Panc1 (cell line): ENCODE results near the gene CYSTM1. TPM values are rescaled to one million over a fixed set of nuclear protein-coding genes. Genes with fewer than 3 reads are reported as not detected.

Experiments
- ATAC-seq: fragments of 200-7000 bp; cut with Tn5 transposase; 2 replicates; pipeline ENCODE4 v1.9.1; 2020; ENCODE audit warnings: mild to moderate bottlenecking, moderate library complexity
- BruUV-seq: library from RNA; stranded (reverse); fragments of 400-500 nt; replicated peaks from 2 replicates; lab custom pipeline; 2021; lab: Mats Ljungman, UMichigan
- CTCF ChIA-PET: fragments of 300-600 bp; sonication (Branson Sonifier 250); formaldehyde crosslinking; loops from one replicate; lab custom pipeline; 2022; ENCODE audit warnings: antibody characterized with exemption; lab: Charles Lee
- POLR2A ChIA-PET: fragments of 300-600 bp; sonication (Branson Sonifier 250); formaldehyde crosslinking; loops from one replicate; lab custom pipeline; 2022; ENCODE audit warnings: antibody characterized with exemption; lab: Charles Lee
- DNase-seq: peaks from one replicate; pipeline ENCODE4 v3.0.0-alpha.2; 2010; ENCODE audit warnings: low read depth, low spot score
- H3K27ac ChIP-seq: 2 replicates; pipeline ENCODE4 v1.5.1; 2011; ENCODE audit warnings: mild to moderate bottlenecking, low read length, inconsistent platforms
- H3K27me3 ChIP-seq: fragments of 200-500 bp; sonication (Bioruptor generic); 2 replicates; pipeline ENCODE4 v1.6.0; 2014; ENCODE audit warnings: low read length, inconsistent platforms; ENCODE audit not compliant: control insufficient read depth, insufficient read depth
- H3K36me3 ChIP-seq: fragments of 200-500 bp; sonication (Bioruptor generic); 2 replicates; pipeline ENCODE4 v1.5.1; 2014; ENCODE audit warnings: inconsistent platforms, mild to moderate bottlenecking, low read length, moderate library complexity; ENCODE audit not compliant: control insufficient read depth, insufficient read depth
- H3K4me1 ChIP-seq: 2 replicates; pipeline ENCODE4 v1.5.1; 2011; ENCODE audit warnings: inconsistent platforms, mild to moderate bottlenecking, low read length, moderate library complexity; ENCODE audit not compliant: control insufficient read depth, insufficient read depth
- H3K4me3 ChIP-seq, 2 experiments: 2 replicates each; pipeline ENCODE4 v1.5.1; 2011 to 2012; ENCODE audit warnings: low read depth in 2 of 2, low read length in 2 of 2, mild to moderate bottlenecking in 2 of 2, inconsistent platforms in 1 of 2, moderate library complexity in 1 of 2
- H3K9me3 ChIP-seq: fragments of 200-500 bp; sonication (Bioruptor generic); 2 replicates; pipeline ENCODE4 v1.5.1; 2014; ENCODE audit warnings: low read depth, mild to moderate bottlenecking, inconsistent platforms, low read length, moderate library complexity; ENCODE audit not compliant: control insufficient read depth, insufficient read depth
- CTCF ChIP-seq: fragments of 450-650 bp; IDR thresholded peaks from 2 replicates; pipeline ENCODE4 v1.5.1; 2017; ENCODE audit warnings: mild to moderate bottlenecking
- POLR2AphosphoS5 ChIP-seq: IDR thresholded peaks from 2 replicates; pipeline ENCODE4 v1.6.1; 2012; ENCODE audit warnings: mild to moderate bottlenecking, low read depth, low read length, moderate library complexity
- REST ChIP-seq, 2 experiments: IDR thresholded peaks; 2 replicates each; pipeline ENCODE4 v1.6.1; 2011 to 2012; ENCODE audit warnings: low read depth in 2 of 2, control low read depth in 1 of 2, low read length in 1 of 2, mild to moderate bottlenecking in 1 of 2, moderate library complexity in 1 of 2; ENCODE audit not compliant: insufficient read depth in 1 of 2
- SIN3A ChIP-seq: IDR thresholded peaks from 2 replicates; pipeline ENCODE4 v1.6.1; 2012; ENCODE audit warnings: low read depth, mild to moderate bottlenecking, low read length, moderate library complexity, borderline replicate concordance; ENCODE audit not compliant: insufficient read depth
- TCF7L2 ChIP-seq: IDR thresholded peaks from 2 replicates; pipeline ENCODE4 v1.6.1; 2011; ENCODE audit warnings: mild to moderate bottlenecking, low read depth, low read length, inconsistent platforms
- in situ Hi-C: cut with HindIII; loops from 2 replicates; pipeline ENCODE4 v1.10.0; 2016; ENCODE audit warnings: low sequenced_read_pairs, low pct_unique_long_range_greater_than_20kb
- intact Hi-C: fragments of 100-400 bp; cut with micrococcal nuclease; formaldehyde crosslinking; loops from one replicate; pipeline ENCODE4 v1.10.0; 2022; ENCODE audit not compliant: unreplicated experiment
- total RNA-seq: library from RNA; stranded (reverse); gene quantifications from one replicate; pipeline ENCODE4 v1.2.1, GENCODE V29; 2021; ENCODE audit not compliant: unreplicated experiment

The CYSTM1 gene
- total RNA-seq, 1 experiment from 2014 or later: 126 TPM

- no peaks in the 10 kb centered on the region for H3K36me3 ChIP-seq
- CTCF ChIA-PET: no interaction called here
- intact Hi-C loops: no loop called here
- H3K27me3 ChIP-seq: no peaks in the 10 kb centered on the region
- peaks cover 7% of the 10 kb centered on the region for H3K4me1 ChIP-seq
- H3K9me3 ChIP-seq: no peaks in the 10 kb centered on the region
- no peak for DNase-seq
- no peak for TF ChIP-seq REST (IDR thresholded peaks at IDR 0.05; ENCODE audit: insufficient read depth in 1 of 2, low read depth in 2 of 2, low read length in 1 of 2)
- no peak for TF ChIP-seq SIN3A
- no peak for TF ChIP-seq POLR2AphosphoS5
- no peak overlapping the region for H3K27ac ChIP-seq
- in situ Hi-C loops: no loop called here
- no peak for ATAC-seq
- BruUV-seq: no TSS peak
- POLR2A ChIA-PET: no interaction called here
- no peak overlapping the region for H3K4me3 ChIP-seq
Measured at GRCh38 chr5:140284013-140284412, 109.0 kb downstream of the CYSTM1 start.

- ChIA-PET POLR2A (interaction anchor here (1.2 kb wide), 1 partner anchor 109 kb away, joined by 3 read pairs; no protein-coding TSS in a partner anchor), CTCF (interaction anchor here (0.6 to 0.7 kb wide), 2 partner anchors 10 to 44 kb away, joined by 7 to 10 read pairs; no protein-coding TSS in a partner anchor)
- BruUV-seq: no TSS peak
- no peak overlapping the region for H3K27ac ChIP-seq
- no peaks in the 10 kb centered on the region for H3K36me3 ChIP-seq
- intact Hi-C loops: no loop called here
- peaks cover 7% of the 10 kb centered on the region for H3K4me1 ChIP-seq
- DNase-seq: no peak
- H3K9me3 ChIP-seq: no peaks in the 10 kb centered on the region
- no peak for ATAC-seq
- TF ChIP-seq SIN3A: no peak
- no peak for TF ChIP-seq CTCF
- TF ChIP-seq REST (IDR thresholded peaks at IDR 0.05; ENCODE audit: insufficient read depth in 1 of 2, low read depth in 2 of 2, low read length in 1 of 2): no peak
- no peak for TF ChIP-seq TCF7L2
- no peak for TF ChIP-seq POLR2AphosphoS5
- no peak overlapping the region for H3K4me3 ChIP-seq
- in situ Hi-C loops: no loop called here
- H3K27me3 ChIP-seq: no peaks in the 10 kb centered on the region
Measured at GRCh38 chr5:140286424-140286823, 111.4 kb downstream of the CYSTM1 start.
